Hypothalamus (tissue), 51 donors: ENCODE results near the gene CDX2.
"Not testable (repeated sequence)": the region's sequence is repeated elsewhere in the genome, so short reads cannot be mapped to it uniquely, and the experiment has no call there.

ENCODE experiments used
- DNase-seq, 51 donors: peaks; one replicate each; lab custom pipeline; 2025; lab: John Stamatoyannopoulos, UW

Gene CDX2

DNA sequence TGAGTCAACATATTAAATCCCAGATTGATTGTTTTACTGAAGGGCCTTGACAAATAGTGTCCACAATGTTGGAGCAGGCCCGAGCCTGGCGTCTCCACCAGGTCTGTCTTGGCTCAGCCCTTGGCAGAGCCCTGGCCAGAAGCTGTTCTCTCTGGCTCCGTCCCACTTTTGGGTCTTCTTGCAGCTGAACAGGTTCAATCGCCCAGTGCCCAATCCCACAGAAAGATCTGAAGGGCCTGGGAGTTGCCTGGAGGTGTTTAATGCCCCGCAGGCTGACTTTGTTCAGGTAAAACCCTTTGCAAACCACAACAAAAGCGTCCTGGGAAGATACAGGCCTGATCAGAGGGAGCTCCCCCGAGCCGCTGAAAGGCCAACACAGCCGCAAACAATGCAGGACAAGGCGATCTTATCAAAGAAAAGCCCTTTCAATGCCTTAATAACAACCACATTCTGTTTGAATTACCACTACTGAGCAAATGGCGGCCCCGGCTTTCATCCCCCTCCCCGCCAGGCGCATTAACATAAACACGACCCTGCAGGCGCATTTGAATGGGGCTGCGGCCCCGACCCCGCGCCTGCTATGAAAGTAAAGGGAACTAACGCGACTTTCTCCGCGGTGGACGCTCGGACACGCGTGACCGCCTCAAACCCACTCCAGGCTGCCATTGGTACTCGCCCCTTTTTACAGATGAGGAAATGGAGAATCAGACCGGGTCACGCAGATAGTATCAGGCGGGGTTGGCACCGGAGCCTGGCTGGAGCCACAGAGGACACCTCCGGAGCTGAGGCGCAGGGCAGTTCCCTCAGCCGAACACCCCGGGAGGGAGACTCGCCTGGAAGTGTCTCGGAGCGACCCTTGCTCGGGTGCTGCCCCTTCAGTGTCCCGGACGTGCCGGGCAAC is 3.1 kb downstream of the CDX2 start:
- DNase-seq, result no peak

DNA sequence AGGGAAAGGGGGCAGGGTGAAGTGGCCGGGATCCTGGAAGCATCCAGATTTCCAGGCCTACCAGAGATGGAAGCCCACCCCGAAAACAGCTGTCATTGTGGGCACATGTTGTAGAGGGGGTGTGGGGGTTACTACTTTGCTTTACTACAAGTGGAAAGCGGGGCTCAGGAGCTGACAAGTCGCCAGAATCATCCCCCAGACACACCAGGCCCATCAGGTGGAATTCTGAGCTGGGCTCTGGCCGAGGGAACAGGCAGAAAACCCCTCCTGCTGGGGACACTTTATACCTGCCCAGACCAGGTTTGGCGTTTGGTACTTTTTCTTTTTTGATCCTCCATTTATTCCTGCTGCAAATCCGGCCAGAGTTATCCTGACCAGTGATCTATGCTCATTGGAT is 3.8 kb downstream of the CDX2 start:
- DNase-seq, result no peak

DNA sequence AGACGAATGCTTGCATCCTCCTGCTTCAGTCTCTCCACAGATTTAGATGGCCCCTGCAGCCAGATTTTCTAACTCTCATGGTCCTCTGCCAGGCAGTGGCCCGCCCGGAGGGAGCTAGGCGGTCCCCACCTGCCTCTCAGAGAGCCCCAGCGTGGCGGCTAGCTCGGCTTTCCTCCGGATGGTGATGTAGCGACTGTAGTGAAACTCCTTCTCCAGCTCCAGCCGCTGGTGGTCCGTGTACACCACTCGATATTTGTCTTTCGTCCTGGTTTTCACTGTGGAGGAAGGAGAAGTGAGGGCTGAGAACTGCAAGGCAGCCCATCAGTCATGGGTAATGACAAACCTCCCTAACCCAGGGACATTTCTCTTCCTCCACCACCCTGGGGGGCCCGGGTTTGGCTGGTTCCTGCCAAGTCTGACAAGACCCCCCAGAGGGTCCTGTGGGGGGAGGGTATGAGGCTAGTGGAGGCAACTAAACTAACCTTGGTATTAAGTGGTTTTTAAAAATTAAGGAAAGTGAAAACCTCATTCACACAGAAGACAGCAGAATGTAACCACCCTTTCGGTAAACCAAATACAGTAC is 4.3 kb downstream of the CDX2 start:
- DNase-seq, result no peak

DNA sequence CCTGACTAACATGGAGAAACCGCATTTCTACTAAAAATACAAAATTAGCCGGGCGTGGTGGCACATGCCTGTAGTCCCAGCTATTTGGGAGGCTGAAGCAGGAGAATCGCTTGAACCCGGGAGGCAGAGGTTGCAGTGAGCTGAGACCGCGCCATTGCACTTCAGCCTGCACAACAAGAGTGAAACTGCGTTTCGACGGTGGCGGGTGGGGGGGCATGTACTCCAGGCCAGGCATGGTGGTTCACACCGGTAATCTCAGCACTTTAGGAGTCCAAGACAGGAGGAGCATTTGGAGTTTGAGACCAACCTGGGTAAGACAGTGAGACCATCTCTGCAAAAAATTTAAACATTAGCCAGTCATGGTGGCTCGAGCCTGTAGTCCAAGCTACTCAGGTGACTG is 4.9 kb downstream of the CDX2 start:
- not testable (repeated sequence) for DNase-seq

DNA sequence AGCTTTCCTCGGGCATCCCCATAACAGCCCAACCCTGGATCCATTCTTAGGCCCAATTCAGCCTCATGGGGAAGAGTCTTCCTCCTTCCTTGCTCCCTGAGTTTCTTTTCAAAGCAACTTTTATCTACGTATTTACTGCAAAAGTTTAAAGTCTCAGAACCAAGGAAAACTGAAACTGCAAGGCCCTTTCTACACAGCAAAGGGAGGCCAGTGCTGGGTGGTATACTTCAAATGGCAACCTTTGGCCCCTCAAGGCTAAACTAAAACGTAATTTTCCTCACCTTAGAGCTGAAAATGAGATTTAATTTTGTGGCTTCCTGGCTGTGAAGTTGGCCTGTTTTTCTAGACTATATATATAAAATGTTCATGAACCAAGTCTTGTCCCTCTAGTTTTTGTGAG is 5.6 kb downstream of the CDX2 start:
- no peak for DNase-seq

DNA sequence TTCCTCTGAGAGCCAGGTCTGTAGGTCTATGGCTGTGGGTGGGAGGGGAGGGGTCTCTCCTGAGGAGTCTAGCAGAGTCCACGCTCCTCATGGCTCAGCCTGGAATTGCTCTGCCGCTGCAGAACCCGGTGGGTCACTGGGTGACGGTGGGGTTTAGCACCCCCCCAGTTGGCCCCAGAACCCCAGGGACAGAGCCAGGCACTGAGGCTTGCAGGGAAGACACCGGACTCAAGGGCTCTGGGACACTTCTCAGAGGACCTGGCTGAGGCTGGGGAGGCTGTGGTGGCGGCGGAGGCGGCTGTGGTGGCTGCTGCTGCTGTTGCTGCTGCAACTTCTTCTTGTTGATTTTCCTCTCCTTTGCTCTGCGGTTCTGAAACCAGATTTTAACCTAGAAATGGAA is 6.1 kb downstream of the CDX2 start:
- no peak for DNase-seq

DNA sequence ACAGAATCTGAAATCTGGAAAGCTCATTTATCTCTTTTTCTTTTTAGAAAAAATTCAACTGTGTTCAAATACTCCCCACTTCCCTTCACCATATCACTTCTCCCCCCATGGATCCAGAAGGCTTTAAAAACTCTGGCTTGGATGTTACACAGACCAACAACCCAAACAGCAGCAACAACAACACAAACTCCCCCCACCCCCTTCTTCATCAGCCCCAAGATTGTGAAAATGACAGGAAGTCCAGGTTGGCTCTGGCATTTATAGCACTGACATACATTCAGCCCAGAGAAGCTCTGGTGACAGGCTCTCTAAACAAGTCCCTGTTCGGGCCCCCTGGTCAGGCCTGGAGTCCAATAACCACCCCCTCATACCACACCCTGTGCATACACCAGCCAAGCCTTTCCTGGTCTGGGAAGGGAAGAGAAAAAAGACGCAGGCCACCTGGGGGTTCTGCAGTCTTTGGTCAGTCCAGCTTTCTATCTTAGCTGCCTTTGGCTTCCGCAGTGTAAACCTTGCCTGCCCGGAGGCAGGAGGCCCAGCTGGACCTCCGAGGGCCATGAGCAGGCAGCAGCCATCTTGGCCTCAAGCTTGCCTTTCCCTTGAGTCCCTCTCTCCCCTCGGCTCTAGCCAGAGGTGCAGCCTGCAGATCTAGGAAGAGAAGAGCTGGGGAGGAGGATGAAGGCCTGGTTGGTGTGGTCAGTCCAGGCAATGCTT is 6.8 kb downstream of the CDX2 start:
- no peak for DNase-seq

DNA sequence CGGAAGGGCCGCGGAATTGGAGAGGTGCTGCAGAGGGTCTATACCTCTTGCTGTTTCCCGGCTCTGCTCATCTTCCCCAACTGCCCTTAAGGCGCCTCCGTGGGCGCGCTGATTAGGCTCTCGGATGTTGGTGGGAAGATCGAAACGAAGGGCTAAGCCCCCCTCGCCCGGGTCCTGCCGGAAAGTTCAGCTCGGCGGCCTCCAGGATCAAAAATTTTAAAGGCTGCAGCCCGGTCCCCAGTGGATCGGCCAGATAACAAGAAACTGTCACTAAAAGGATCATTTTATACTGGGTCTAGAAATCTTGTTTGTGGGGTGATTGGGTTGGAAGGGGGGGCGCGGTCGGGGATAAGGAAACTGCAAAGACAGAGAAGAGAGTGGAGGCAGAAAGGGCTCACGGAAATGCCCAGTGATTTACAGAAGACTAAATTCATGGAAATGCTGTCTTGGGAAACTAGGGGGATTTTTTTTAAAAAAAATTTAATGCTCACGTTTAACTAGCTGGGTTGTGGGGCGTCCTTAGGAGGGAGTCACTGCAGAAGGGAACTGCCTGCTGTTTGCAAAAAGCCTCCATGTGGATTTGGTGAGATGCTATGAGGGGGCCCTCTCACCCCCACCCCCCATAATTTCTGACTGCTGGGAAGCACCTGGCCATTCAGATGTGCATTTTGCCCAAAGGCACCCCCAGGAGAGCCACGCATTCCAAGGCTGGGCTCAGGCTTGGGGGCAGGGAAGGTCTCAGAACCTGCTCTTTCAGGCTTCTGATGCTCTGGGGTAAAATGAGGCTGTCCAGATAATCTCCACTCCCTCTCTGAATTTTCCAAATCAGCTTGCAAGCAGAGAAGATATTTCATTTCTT is 7.7 kb downstream of the CDX2 start:
- DNase-seq, result no peak

DNA sequence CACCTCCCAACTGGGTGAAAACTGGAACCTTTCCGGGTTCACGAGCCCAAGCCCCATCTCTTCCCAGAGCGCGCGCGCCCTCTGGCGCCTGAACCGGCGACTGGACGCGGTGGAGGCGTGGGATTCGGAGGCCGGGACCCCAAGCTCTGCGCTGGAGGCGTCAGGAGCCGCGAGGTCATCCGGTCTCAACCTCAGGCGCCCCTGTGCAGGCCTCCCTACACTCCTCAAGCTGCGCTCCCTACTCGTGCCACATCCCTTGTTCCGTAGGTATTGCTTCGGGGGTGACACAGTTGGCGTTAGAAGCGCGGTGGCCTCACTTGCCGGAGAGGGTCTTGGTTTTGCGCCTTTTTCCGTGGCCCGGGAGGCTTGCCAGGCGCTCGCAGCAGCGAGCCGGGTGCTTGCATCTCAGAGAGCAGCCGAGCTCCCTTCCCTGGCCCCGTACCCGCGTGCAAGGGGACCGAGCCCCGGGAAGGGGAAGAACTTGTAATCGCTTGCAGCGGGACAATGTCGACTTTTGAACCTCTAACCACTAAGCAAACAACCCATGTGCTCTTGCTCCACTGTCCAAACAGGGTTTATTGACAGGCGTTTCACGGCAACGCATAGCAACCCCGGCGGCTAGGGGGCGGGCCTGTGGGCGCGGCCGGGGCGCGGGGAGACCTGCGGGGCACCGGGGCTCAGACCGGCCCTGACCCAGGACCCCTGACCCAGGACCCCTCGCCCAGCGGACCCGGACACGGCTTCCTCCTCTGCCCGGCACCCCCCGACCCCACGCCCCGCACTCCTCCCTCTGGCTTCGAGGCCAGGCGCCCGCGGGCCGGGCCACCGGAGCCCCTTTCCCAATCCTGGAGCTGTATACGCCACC is 8.5 kb downstream of the CDX2 start:
- peak in 3 of 51 donors; percentile 5 to 36 (median 13) for DNase-seq

DNA sequence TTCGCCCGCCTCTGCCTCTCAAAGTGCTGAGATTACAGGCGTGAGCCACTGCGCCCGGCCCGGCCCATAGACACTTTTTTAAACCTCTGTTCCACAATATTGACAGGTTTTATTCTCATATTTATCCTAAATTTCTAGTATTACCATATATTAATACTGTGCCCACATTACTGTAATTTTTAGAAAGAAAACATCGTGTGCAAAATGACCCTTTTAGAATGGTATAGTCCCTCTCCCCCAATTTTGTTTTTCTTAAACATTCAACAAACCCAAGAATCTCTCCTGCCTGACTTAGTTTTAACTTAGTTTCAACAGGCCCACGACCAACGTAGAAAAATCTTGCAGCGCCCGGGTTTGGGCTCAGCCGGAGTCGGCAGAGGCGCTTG is 9.1 kb downstream of the CDX2 start:
- DNase-seq, result no peak

DNA sequence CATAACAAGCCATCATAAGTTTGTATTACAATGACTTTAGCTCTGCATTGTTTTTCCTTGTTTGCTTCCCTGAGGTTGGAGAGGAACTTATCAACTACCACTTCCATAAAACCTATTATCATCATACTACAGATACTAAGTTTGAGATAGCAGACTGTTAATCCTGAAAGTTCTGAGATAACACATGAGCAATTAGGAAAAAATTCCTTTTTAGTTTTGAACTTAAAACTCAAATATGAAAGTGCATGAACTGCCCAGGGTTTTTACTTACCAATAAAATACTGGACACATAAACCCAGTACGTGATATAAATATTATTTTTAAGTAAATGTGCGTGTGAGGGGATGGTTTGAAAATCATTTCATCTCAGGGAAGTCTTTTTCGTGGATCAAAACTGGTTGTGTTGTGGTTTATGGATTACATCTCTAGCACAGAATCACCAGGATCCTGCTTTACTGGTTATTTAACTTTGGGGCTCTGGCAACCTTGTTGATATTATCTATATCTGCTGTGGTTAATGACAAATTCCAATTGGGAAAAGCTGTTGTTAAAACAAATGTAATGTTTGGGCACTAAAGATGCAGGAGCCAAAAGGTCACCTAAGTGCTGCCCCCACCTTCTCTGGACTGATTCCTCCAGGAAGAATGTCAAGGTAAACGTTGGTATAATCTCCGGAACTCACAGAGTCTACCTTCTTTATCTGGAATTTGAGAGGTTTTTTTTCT is 12.4 kb downstream of the CDX2 start:
- no peak for DNase-seq

DNA sequence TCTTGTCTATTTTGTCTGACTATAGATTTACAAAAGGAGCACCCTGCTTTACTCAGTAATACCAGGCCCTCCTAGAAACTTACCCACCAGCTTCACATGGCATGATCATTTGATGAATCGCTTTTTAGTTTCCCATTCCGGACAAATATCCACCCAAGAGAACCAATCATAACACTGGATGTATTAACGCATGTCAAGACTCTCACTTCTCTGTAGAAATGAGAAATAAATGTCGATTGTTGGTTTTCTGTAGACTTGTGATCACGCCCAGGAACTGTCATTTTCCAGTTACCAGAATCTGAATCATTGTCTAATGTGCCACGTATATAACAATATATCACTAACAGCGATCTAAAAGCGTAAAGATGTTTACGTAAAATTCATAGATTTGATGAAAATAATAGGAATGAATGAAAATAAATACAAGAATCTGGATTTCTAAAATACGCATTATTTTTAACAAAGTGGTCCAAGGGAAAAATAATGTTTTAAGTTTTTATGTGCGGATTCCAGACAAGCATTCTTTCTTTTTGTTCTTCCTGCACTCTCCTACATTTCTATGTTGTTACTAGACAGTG is 14.0 kb downstream of the CDX2 start:
- no peak for DNase-seq

DNA sequence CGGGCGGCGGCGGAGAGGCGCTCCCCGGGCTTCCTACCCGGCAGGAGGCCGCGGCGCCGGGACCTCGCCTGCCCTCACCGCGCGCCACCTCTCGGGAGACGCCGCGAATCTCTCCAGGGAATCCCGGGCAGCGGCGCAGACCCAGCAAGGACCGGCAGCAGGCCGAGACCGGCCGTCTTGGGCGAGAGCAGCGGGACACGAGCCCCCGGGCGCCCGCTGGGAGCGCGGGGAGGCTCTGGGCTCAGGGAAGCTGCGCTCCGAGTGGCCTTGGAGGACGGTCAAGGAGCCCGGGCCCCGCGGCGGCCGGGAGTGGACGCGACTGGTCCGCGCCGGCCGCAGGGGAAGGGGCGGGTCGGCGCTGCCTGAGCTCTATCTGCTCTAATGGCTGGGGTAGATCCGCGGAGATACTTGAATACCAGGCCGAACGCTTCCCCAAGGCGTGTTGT is 14.7 kb downstream of the CDX2 start:
- DNase-seq, result no peak

DNA sequence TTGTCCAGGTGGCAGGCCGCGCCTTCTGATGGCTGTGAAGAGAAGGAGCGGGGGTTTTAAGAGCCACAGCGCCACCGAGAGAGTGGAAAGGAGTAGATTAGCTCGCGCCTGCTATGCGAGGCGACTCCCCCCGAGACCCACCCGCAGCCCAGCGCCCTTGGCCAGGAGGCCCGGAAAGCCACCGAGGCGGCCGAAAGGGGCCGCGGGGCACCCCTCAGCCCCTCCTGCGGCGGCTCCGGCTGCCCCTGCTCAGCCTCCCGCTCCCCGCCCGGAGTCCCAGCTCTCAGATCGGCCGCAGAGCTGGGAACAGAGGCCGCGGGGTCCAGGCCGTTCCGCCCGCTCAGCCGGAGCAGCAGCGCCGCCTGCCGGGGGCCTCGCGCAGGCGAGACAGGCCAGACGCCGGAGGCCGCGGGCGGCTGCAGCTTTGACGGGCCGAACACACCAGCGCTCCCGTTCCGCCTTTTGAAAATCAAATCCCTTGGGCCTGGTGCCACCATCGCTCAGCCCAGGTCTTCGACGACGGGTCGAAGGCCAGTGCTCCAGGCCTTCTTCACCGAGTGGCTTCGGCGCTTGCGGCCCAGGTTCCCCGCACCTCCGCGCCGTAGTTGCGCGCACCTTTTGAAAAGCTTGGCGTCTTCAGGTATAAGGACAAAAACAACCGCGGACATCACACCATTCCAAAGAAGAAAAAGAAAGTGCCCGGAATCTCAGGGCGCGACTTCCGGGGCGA is 15.3 kb downstream of the CDX2 start:
- DNase-seq, result peak in 35 of 51 donors; percentile 1 to 72 (median 20)

DNA sequence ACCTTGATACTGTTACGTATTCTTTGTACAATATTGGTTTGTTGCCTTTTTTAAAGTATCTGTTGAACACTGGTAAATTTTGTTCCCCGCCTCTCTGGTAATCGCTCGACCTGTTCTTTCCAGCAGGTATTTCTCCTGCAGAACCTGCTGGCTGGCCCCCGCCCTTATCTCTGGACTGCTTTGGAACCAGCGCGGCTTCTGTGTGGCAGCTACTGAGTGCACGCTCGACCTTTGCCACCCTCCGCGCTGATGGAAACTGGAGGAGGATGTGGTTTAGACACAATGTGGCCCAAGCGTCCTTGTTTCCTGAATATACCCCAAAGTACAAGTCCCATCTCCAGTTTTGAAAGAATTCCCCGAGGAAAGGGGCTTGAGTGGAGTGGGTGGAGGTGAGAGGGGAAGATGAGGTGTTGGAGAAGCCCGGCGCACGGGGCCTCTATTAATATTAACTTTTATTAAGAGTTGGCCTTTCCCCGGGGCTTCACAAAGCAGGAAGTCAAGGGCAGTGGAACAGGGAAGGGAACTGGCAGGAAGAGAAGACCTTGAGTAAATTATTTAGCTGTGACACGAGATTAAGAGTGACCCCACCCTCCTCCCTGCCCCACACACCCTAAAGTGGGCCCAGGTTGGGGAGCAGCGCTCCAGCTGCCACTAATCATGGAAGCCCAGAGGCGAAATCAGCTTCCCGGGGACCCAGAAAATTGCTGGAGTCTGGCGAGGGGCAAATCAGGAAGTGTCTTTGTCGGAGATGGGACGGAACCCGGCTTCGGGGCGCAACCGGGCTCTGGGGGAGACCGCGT is 16.0 kb downstream of the CDX2 start:
- no peak for DNase-seq

DNA sequence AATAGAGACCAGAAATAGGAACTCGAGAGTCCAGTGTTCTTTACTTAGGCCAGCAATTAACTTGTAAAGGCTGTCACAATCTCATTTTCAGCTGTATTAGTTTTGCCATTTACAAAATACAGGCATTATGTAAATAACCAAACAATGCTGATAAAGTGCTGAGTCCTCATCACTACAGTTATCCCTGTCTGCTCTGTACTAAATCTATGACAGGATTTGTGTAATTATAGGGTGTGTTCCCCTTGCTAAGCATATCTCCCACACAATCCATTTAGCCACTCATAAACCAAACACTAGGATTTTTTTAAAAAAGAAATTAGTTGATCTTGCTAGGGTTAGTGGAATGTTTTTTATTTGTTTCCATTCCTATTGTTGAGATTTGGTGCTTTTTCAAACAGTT is 26.1 kb downstream of the CDX2 start:
- no peak for DNase-seq
